ENCODE measurements around the gene RABL3.
"Not testable (repeated sequence)": the region's sequence is repeated elsewhere in the genome, so short reads cannot be mapped to it uniquely, and the experiment has no call there.

Gene RABL3

GRCh38 chr3:120726791-120727190 is 15.5 kb downstream of the RABL3 start:
- no peak for TF ChIP-seq CTCF (IDR thresholded peaks at IDR 0.05; ENCODE audit: unreplicated experiment in 3 of 3)
- Mint-ChIP-seq H3K36me3 (ENCODE audit: low read depth) (peaks cover 26% of the 10 kb centered on the region), H3K27me3 (ENCODE audit: low read depth) (no peaks in the 10 kb centered on the region), H3K4me1 (no peaks in the 10 kb centered on the region), H3K4me3 (no peak overlapping the region), H3K27ac (no peak overlapping the region), H3K9me3 (peaks cover 9% of the 10 kb centered on the region)

DNA sequence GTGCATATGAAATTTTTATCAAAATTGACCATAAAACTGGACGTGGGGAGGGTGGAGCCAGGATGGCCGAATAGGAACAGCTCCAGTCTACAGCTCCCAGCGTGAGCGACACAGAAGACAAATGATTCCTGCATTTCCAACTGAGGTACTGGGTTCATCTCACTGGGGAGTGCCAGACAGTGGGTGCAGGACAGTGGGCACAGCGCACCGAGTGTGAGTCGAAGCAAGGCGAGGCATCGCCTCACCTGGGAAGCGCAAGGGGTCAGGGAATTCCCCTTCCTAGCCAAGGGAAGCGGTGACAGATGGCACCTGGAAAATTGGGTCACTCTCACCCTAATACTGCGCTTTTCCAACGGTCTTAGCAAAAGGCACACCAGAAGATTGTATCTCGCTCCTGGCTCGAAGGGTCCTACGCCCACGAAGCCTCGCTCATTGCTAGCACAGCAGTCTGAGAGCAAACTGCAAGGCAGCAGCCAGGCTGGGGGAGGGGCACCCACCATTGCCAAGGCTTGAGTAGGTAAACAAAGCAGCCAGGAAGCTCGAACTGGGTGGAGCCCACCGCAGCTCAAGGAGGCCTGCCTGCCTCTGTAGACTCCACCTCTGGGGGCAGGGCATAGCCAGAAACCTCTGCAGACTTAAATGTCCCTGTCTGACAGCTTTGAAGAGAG is 23.0 kb downstream of the RABL3 start:
- H3K27me3 Mint-ChIP-seq (ENCODE audit: low read depth); H3K4me1 Mint-ChIP-seq; H3K9me3 Mint-ChIP-seq: not testable (repeated sequence)
- Mint-ChIP-seq H3K27ac (peak overlapping the region; percentile 59 to 86 (median 84)), H3K36me3 (ENCODE audit: low read depth) (peaks cover 15% of the 10 kb centered on the region), H3K4me3 (peak overlapping the region; percentile 74 to 84 (median 79))

GRCh38 chr3:120713262-120713661 is 29.1 kb downstream of the RABL3 start:
- no peak overlapping the region for H3K27ac Mint-ChIP-seq
- no peaks in the 10 kb centered on the region for H3K9me3 Mint-ChIP-seq
- H3K4me1 Mint-ChIP-seq: no peaks in the 10 kb centered on the region
- TF ChIP-seq CTCF (IDR thresholded peaks at IDR 0.05; ENCODE audit: unreplicated experiment in 3 of 3): no peak
- no peaks in the 10 kb centered on the region for H3K27me3 Mint-ChIP-seq (ENCODE audit: low read depth)
- no peaks in the 10 kb centered on the region for H3K36me3 Mint-ChIP-seq (ENCODE audit: low read depth)
- H3K4me3 Mint-ChIP-seq: no peak overlapping the region

- Mint-ChIP-seq H3K9me3 (no peaks in the 10 kb centered on the region), H3K27me3 (ENCODE audit: low read depth) (no peaks in the 10 kb centered on the region), H3K27ac (no peak overlapping the region), H3K4me1 (no peaks in the 10 kb centered on the region), H3K36me3 (ENCODE audit: low read depth) (peaks cover under 1% of the 10 kb centered on the region), H3K4me3 (no peak overlapping the region)
- TF ChIP-seq CTCF (IDR thresholded peaks at IDR 0.05; ENCODE audit: unreplicated experiment in 3 of 3): no peak
These were observed 31.9 kb downstream of the RABL3 start for GRCh38 chr3:120710369-120710768.

DNA sequence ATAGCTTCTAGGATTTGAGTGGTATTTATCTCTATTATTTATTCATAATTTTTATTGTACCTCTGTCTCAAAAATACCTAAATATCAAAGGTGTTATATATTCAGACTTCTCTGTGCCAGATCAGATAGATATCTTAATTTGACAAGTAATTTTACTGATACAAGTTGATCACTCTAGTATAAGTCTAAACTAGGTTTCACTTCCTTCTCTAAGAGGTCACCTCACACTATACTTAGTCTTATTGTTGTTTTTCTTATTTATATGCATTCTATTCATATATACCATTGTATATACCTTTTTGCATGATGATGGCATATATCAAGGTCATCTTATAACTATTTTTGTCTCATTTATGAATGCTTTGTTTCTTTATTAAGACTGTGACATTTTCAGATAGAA is 33.9 kb downstream of the RABL3 start:
- Mint-ChIP-seq H3K27me3 (ENCODE audit: low read depth) (no peaks in the 10 kb centered on the region), H3K9me3 (peaks cover 2% of the 10 kb centered on the region), H3K4me3 (no peak overlapping the region), H3K36me3 (ENCODE audit: low read depth) (peaks cover 15% of the 10 kb centered on the region), H3K27ac (no peak overlapping the region), H3K4me1 (no peaks in the 10 kb centered on the region)
- no peak for TF ChIP-seq CTCF (IDR thresholded peaks at IDR 0.05; ENCODE audit: unreplicated experiment in 3 of 3)

GRCh38 chr3:120706950-120707349 is 35.4 kb downstream of the RABL3 start:
- H3K4me3 Mint-ChIP-seq: no peak overlapping the region
- no peaks in the 10 kb centered on the region for H3K4me1 Mint-ChIP-seq
- no peaks in the 10 kb centered on the region for H3K27me3 Mint-ChIP-seq (ENCODE audit: low read depth)
- H3K36me3 Mint-ChIP-seq (ENCODE audit: low read depth): peaks cover 26% of the 10 kb centered on the region
- TF ChIP-seq CTCF (IDR thresholded peaks at IDR 0.05; ENCODE audit: unreplicated experiment in 3 of 3): no peak
- H3K9me3 Mint-ChIP-seq: peaks cover 2% of the 10 kb centered on the region
- no peak overlapping the region for H3K27ac Mint-ChIP-seq
